PC-9 (cell line): Measurements from ENCODE around the gene AMBRA1.

Experiments used
- EZH2 ChIP-seq: fragments of 200-600 bp; sonication (generic); IDR thresholded peaks from 2 replicates; pipeline ENCODE4 v1.8.0; 2017; ENCODE audit warnings: antibody characterized with exemption, low read depth
- TF ChIP-seq, protein P1 (sequence below): fragments of 200-600 bp; sonication (generic); conservative IDR thresholded peaks from 2 replicates; pipeline ENCODE4 v1.6.1; 2017; ENCODE audit warnings: mixed run types, antibody characterized with exemption, mild to moderate bottlenecking, moderate library complexity

DNA sequence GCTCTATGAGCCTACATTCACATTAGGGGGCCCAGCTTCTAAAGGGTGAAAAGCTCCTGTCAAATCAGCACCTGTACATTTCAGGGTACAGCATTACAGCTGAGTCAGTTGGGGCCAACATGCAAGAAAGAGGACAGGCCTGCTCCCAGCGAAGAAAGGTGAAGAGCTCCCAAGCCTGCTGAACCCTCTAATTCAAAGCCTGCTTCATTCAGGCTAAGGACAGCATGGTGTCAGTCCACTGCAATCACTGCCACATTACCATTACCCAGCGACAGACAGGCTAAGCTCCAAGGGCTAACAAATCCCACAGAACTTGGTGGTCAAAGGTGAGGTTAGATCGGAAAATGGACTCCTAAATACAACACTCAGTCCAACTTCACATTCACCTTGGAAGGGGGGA, 136.8 kb downstream of the AMBRA1 start:
- TF ChIP-seq, protein P1, sequence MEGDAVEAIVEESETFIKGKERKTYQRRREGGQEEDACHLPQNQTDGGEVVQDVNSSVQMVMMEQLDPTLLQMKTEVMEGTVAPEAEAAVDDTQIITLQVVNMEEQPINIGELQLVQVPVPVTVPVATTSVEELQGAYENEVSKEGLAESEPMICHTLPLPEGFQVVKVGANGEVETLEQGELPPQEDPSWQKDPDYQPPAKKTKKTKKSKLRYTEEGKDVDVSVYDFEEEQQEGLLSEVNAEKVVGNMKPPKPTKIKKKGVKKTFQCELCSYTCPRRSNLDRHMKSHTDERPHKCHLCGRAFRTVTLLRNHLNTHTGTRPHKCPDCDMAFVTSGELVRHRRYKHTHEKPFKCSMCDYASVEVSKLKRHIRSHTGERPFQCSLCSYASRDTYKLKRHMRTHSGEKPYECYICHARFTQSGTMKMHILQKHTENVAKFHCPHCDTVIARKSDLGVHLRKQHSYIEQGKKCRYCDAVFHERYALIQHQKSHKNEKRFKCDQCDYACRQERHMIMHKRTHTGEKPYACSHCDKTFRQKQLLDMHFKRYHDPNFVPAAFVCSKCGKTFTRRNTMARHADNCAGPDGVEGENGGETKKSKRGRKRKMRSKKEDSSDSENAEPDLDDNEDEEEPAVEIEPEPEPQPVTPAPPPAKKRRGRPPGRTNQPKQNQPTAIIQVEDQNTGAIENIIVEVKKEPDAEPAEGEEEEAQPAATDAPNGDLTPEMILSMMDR: no peak
- TF ChIP-seq EZH2: no peak
